ENCODE measurements around the gene SH3RF3.

GRCh38 chr2:109197491-109198418, 68.8 kb downstream of the SH3RF3 start:
- TF ChIP-seq CTCF (IDR thresholded peaks at IDR 0.05) (no peak), POLR2A (IDR thresholded peaks at IDR 0.05) (no peak)

Data from vagina (tissue), 2 donors.